OCI-LY1 (cell line): Measurements from ENCODE around the gene NCBP1.

Experiments
- CTCF ChIP-seq: fragments of 200-600 bp; sonication (generic), shearing (Covaris generic); IDR thresholded peaks from 2 replicates; pipeline ENCODE4 v1.5.1; 2017; ENCODE audit warnings: mild to moderate bottlenecking, antibody characterized with exemption, low read length, moderate library complexity, mixed read lengths
- EZH2 ChIP-seq: fragments of 200-600 bp; sonication (generic), shearing (Covaris generic); IDR thresholded peaks from 2 replicates; pipeline ENCODE4 v1.8.0; 2017; ENCODE audit warnings: borderline replicate concordance, mixed run types, mild to moderate bottlenecking, antibody characterized with exemption, low read length, moderate library complexity, mixed read lengths

- no peak for TF ChIP-seq CTCF
- no peak for TF ChIP-seq EZH2
These were observed 26.7 kb downstream of the NCBP1 start for GRCh38 chr9:97660340-97660739.
